Psoas muscle (tissue), 8 donors: ENCODE data around the gene TMEM94. TPM values are rescaled to one million over a fixed set of nuclear protein-coding genes. Genes with fewer than 3 reads are reported as not detected.

Experiments used
- ATAC-seq, 4 donors: fragments of 200-7000 bp; cut with Tn5 transposase; one replicate each; pipeline ENCODE4 v1.9.1; 2020; ENCODE audit warnings: moderate library complexity in 3 of 4, mild to moderate bottlenecking in 2 of 4
- DNase-seq, 2 donors: peaks; one replicate each; pipeline ENCODE4 v3.0.0-alpha.2; 2020
- H3K27ac ChIP-seq: fragments of 200-600 bp; one replicate; pipeline ENCODE4 v1.8.0; 2022
- H3K27me3 ChIP-seq, 3 donors: fragments of 200-600 bp in 1 of 3; one replicate each; pipeline versions ENCODE4 v1.6.1 to v1.8.0; 2013 to 2022; ENCODE audit warnings: low read length in 2 of 3, mild to moderate bottlenecking in 2 of 3, moderate library complexity in 1 of 3; ENCODE audit not compliant: insufficient read depth in 3 of 3
- H3K36me3 ChIP-seq, 2 donors: fragments of 200-600 bp in 1 of 2; one replicate each; pipeline versions ENCODE4 v1.6.1 to v1.8.0; 2013 to 2022; ENCODE audit warnings: low read depth in 1 of 2, mild to moderate bottlenecking in 1 of 2, moderate library complexity in 1 of 2; ENCODE audit not compliant: insufficient read depth in 1 of 2
- H3K4me1 ChIP-seq: fragments of 200-600 bp; one replicate; pipeline ENCODE4 v1.8.0; 2022
- H3K4me3 ChIP-seq: fragments of 200-600 bp; one replicate; pipeline ENCODE4 v1.8.0; 2022; ENCODE audit warnings: mild to moderate bottlenecking
- H3K9me3 ChIP-seq: fragments of 200-600 bp; one replicate; pipeline ENCODE4 v1.8.0; 2022
- WGBS, 3 donors: extraction: QIAGEN DNeasy Blood & Tissue Kit; methylation state at CpG; one replicate each; pipeline versions ENCODE4 v1.1.6 to v1.1.7; 2013; 5-methylcytosine and 5-hydroxymethylcytosine counted together
- intact Hi-C, 2 donors: fragments of 100-400 bp; cut with DNase I; formaldehyde crosslinking; loops; one replicate each; pipeline versions ENCODE4 v1.11.0 to v1.14.2; 2022
- polyA plus RNA-seq, 3 donors: library from polyadenylated mRNA; stranded (reverse); fragments of 200-250 nt; gene quantifications; one replicate each; pipeline ENCODE4 v1.2.3, GENCODE V29; 2013
- total RNA-seq, 4 donors: library from RNA; stranded (reverse); fragmentation: NEBNext Ultra II Directional in 2 of 4; extraction: Animal tissue kit (Norgen Biotek cat#: 25700) in 2 of 4; gene quantifications; one replicate each; pipeline versions ENCODE4 v1.2.1 to v1.2.4, GENCODE V29; 2021 to 2023
- TF ChIP-seq, protein P1 (sequence below): fragments of 200-600 bp; IDR thresholded peaks from one replicate; pipeline ENCODE4 v1.8.0; 2022; ENCODE audit warnings: antibody characterized with exemption
- donor health status: healthy with polysubstance abuse.
- donor health status: DM: no; HTN: no; CAD: no; lungs with moderate emphysema.
- donor health status: Bipolar disorder and iron deficiency.
- donor health status: healthy.
- donor health status: DM: yes; HTN: yes; CAD: no.
- donor health status: DM: no; HTN: no; CAD: no.
- donor health status: DM: no; HTN: no; CAD: no.
- donor health status: DM: yes; HTN: yes; CAD: no.

The TMEM94 gene
- total and polyA plus RNA-seq, 7 donors, result 18.7 to 64.3 (median 47.5) TPM

DNA sequence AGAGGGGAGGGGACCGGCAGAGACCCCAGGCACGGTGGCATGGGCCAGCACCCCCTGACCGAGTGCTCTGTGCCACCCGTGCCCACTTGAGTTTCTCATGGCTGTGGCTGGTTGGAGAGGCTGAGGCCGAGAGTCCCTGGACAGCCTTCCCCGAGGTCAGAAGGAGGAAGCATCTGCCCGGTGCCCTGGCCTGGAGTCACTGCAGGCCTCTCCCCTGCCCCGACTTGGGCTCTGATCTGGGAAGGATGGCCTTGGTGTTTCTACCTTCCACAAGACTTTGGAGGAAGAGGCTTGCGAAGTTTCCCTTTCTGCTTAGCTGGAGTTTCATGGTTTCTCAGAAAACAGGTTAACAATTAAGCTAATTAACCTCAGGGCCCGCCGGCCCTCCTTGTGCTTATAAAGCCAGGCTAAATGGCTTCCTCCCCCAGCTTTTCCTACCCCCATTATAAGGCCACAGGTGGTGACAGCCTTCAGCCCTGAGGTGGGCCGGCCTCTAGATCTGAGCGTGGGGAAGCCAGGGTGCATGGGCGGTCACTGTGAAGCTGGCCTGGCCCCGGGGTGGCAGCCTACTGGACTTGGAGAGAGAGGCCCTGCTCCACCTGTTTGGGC lies 86.4 kb downstream of the TMEM94 start:
- Histone ChIP-seq H3K4me1 (no peaks in the 10 kb centered on the region), H3K4me3 (no peak overlapping the region), H3K27me3 (no peaks in the 10 kb centered on the region), H3K27ac (no peak overlapping the region), H3K9me3 (no peaks in the 10 kb centered on the region), H3K36me3 (no peaks in the 10 kb centered on the region)
- WGBS, 3 donors, result 86 to 90% (median 86%) methylated on average over 15 of the region's 15 CpGs
- no peak for ATAC-seq
- no peak for DNase-seq
- TF ChIP-seq, protein P1, sequence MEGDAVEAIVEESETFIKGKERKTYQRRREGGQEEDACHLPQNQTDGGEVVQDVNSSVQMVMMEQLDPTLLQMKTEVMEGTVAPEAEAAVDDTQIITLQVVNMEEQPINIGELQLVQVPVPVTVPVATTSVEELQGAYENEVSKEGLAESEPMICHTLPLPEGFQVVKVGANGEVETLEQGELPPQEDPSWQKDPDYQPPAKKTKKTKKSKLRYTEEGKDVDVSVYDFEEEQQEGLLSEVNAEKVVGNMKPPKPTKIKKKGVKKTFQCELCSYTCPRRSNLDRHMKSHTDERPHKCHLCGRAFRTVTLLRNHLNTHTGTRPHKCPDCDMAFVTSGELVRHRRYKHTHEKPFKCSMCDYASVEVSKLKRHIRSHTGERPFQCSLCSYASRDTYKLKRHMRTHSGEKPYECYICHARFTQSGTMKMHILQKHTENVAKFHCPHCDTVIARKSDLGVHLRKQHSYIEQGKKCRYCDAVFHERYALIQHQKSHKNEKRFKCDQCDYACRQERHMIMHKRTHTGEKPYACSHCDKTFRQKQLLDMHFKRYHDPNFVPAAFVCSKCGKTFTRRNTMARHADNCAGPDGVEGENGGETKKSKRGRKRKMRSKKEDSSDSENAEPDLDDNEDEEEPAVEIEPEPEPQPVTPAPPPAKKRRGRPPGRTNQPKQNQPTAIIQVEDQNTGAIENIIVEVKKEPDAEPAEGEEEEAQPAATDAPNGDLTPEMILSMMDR, result no peak
- intact Hi-C loops, result loop anchor here in 1 of 2 donors (5.0 kb wide), 1 partner anchor 79 kb away; no protein-coding TSS in a partner anchor

GRCh38 chr17:75544250-75544649 lies 87.8 kb downstream of the TMEM94 start:
- H3K27ac ChIP-seq, result no peak overlapping the region
- no peaks in the 10 kb centered on the region for H3K36me3 ChIP-seq
- no peak overlapping the region for H3K4me3 ChIP-seq
- intact Hi-C loops, result loop anchor here in 1 of 2 donors (5.0 kb wide), 1 partner anchor 78 kb away; no protein-coding TSS in a partner anchor
- ATAC-seq (no peak), DNase-seq (no peak)
- H3K9me3 ChIP-seq, result no peaks in the 10 kb centered on the region
- H3K27me3 ChIP-seq, result no peaks in the 10 kb centered on the region
- 80 to 88% (median 82%) methylated on average over 8 of the region's 8 CpGs for WGBS, 3 donors
- TF ChIP-seq, protein P1, result no peak
- no peaks in the 10 kb centered on the region for H3K4me1 ChIP-seq

DNA sequence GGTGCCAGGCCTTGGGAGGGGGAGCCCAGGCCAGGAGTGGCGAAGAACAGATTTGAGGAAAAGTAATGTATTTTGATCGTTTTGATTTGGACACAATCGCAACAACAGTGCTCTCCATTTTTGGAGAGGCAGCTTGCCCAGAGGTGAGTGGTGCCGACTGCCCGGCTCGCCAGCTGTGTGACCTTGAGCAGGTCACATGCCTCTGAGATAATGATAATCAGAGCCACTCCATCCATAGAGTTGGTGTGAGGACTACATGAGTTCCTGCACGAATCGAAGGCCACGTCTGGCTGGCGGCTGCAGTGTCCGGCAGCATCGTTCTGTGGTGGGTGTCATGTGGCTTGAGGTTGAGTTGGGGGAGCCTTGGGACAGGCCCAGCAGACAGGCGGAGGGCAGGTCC lies 89.7 kb downstream of the TMEM94 start:
- intact Hi-C loops, result no loop called here
- no peak for DNase-seq
- H3K4me3 ChIP-seq, result no peak overlapping the region

GRCh38 chr17:75547091-75547490 lies 90.7 kb downstream of the TMEM94 start:
- no peak overlapping the region for H3K27ac ChIP-seq
- ATAC-seq (no peak), DNase-seq (no peak)
- no peaks in the 10 kb centered on the region for H3K27me3 ChIP-seq
- H3K4me1 ChIP-seq, result no peaks in the 10 kb centered on the region
- H3K36me3 ChIP-seq, result no peaks in the 10 kb centered on the region
- intact Hi-C loops, result no loop called here
- TF ChIP-seq, protein P1, result no peak
- H3K4me3 ChIP-seq, result no peak overlapping the region
- WGBS, 3 donors, result 89 to 96% (median 90%) methylated on average over 9 of the region's 9 CpGs
- no peaks in the 10 kb centered on the region for H3K9me3 ChIP-seq

More for the DNA sequence above, 89.7 kb downstream of the TMEM94 start:
- WGBS, 3 donors, result 89 to 92% (median 89%) methylated on average over 13 of the region's 13 CpGs
- TF ChIP-seq, protein P1, result no peak
- Histone ChIP-seq H3K4me1 (no peaks in the 10 kb centered on the region), H3K27ac (no peak overlapping the region), H3K27me3 (no peaks in the 10 kb centered on the region), H3K9me3 (no peaks in the 10 kb centered on the region), H3K36me3 (no peaks in the 10 kb centered on the region)
- no peak for ATAC-seq

GRCh38 chr17:75548813-75549212 lies 92.4 kb downstream of the TMEM94 start:
- ATAC-seq (no peak), DNase-seq (no peak)
- TF ChIP-seq, protein P1, result no peak
- no peaks in the 10 kb centered on the region for H3K4me1 ChIP-seq
- H3K9me3 ChIP-seq, result no peaks in the 10 kb centered on the region
- no peak overlapping the region for H3K4me3 ChIP-seq
- WGBS, 3 donors, result 76 to 79% (median 77%) methylated on average over 5 of the region's 5 CpGs
- H3K27me3 ChIP-seq, result no peaks in the 10 kb centered on the region
- intact Hi-C loops, result no loop called here
- no peaks in the 10 kb centered on the region for H3K36me3 ChIP-seq
- H3K27ac ChIP-seq, result no peak overlapping the region
